CD4-positive, alpha-beta T cell treated with Interleukin-2 at 100 ng/mL for 4 hours (primary cell): ENCODE measurements around the gene PLN.

Source experiments
- DNase-seq: peaks from one replicate; pipeline ENCODE4 v3.0.0-alpha.2; 2020; ENCODE audit warnings: low spot score

The PLN gene

GRCh38 chr6:118548136-118548535, at the start of gene PLN:
PLN (plus strand) TSS chr6:118548296; CDS start chr6:118558922, 10,626 bp downstream.
- DNase-seq = no peak

GRCh38 chr6:118500130-118501015, 47.7 kb upstream of the PLN start:
- DNase-seq = no peak

- DNase-seq = no peak
These were observed 47.0 kb upstream of the PLN start for GRCh38 chr6:118501099-118501498.

GRCh38 chr6:118501765-118502164, 46.3 kb upstream of the PLN start:
- DNase-seq = no peak

- no peak for DNase-seq
These were observed 45.9 kb upstream of the PLN start for GRCh38 chr6:118502169-118502568.

GRCh38 chr6:118504611-118505010, 43.5 kb upstream of the PLN start:
- DNase-seq = no peak

GRCh38 chr6:118505656-118506055, 42.4 kb upstream of the PLN start:
- DNase-seq = no peak

- DNase-seq = no peak
These were observed 41.9 kb upstream of the PLN start for GRCh38 chr6:118506071-118506638.

GRCh38 chr6:118507636-118508035, 40.5 kb upstream of the PLN start:
- DNase-seq = no peak

GRCh38 chr6:118509009-118509617, 39.0 kb upstream of the PLN start:
- DNase-seq = peak; percentile 15

- no peak for DNase-seq
These were observed 36.0 kb upstream of the PLN start for GRCh38 chr6:118511930-118512715.

GRCh38 chr6:118514689-118515088, 33.4 kb upstream of the PLN start:
- DNase-seq = no peak

GRCh38 chr6:118522422-118522821, 25.7 kb upstream of the PLN start:
- DNase-seq = no peak

- DNase-seq = no peak
These were observed 24.9 kb upstream of the PLN start for GRCh38 chr6:118523216-118523615.

- no peak for DNase-seq
These were observed 23.4 kb upstream of the PLN start for GRCh38 chr6:118524686-118525085.

GRCh38 chr6:118525913-118526780, 21.9 kb upstream of the PLN start:
- DNase-seq = no peak

GRCh38 chr6:118528129-118528528, 20.0 kb upstream of the PLN start:
- no peak for DNase-seq

GRCh38 chr6:118529756-118530155, 18.3 kb upstream of the PLN start:
- DNase-seq = no peak

- no peak for DNase-seq
These were observed 17.2 kb upstream of the PLN start for GRCh38 chr6:118530942-118531341.

GRCh38 chr6:118535176-118535844, 12.8 kb upstream of the PLN start:
- no peak for DNase-seq

GRCh38 chr6:118536478-118536877, 11.6 kb upstream of the PLN start:
- no peak for DNase-seq
